GM23248 (cell line): Measurements from ENCODE around the gene MEAK7. TPM values are rescaled to one million over a fixed set of nuclear protein-coding genes. Genes with fewer than 3 reads are reported as not detected.

Experiments
- DNase-seq: peaks from one replicate; pipeline ENCODE4 v3.0.0-alpha.2; 2015
- H2AFZ ChIP-seq: fragments of 200-600 bp; sonication (generic); 2 replicates; pipeline ENCODE4 v1.6.1; 2016; ENCODE audit warnings: antibody characterized with exemption
- H3F3A ChIP-seq: fragments of 200-600 bp; sonication (generic); 2 replicates; pipeline ENCODE4 v1.6.1; 2016; ENCODE audit warnings: mild to moderate bottlenecking, antibody characterized with exemption, mixed run types; ENCODE audit not compliant: insufficient read depth
- H3K27ac ChIP-seq: fragments of 200-600 bp; sonication (generic); 2 replicates; pipeline ENCODE4 v1.5.1; 2016; ENCODE audit warnings: mild to moderate bottlenecking
- H3K27me3 ChIP-seq: fragments of 200-600 bp; sonication (generic); replicated peaks from 2 replicates; pipeline ENCODE4 v1.6.1; 2016; ENCODE audit warnings: mild to moderate bottlenecking; ENCODE audit not compliant: insufficient read depth
- H3K36me3 ChIP-seq: fragments of 200-600 bp; sonication (generic); 2 replicates; pipeline ENCODE4 v1.6.1; 2016; ENCODE audit warnings: low read depth, mild to moderate bottlenecking
- H3K4me1 ChIP-seq: fragments of 200-600 bp; sonication (generic); 2 replicates; pipeline ENCODE4 v1.6.1; 2016; ENCODE audit warnings: mild to moderate bottlenecking; ENCODE audit not compliant: insufficient read depth
- H3K4me2 ChIP-seq: fragments of 200-600 bp; sonication (generic); one replicate; pipeline ENCODE4 v1.6.1; 2016; ENCODE audit warnings: mild to moderate bottlenecking; ENCODE audit not compliant: unreplicated experiment
- H3K4me3 ChIP-seq: fragments of 200-600 bp; sonication (generic); 2 replicates; pipeline ENCODE4 v1.5.1; 2016; ENCODE audit warnings: mild to moderate bottlenecking
- H3K79me2 ChIP-seq: fragments of 200-600 bp; sonication (generic); 2 replicates; pipeline ENCODE4 v1.6.1; 2016; ENCODE audit warnings: mild to moderate bottlenecking; ENCODE audit not compliant: insufficient read depth
- H3K9ac ChIP-seq: fragments of 200-600 bp; sonication (generic); 2 replicates; pipeline ENCODE4 v1.6.1; 2016; ENCODE audit warnings: mild to moderate bottlenecking
- H3K9me2 ChIP-seq: fragments of 200-600 bp; sonication (generic); 2 replicates; pipeline ENCODE4 v1.6.1; 2016; ENCODE audit warnings: mixed run types, mild to moderate bottlenecking, moderate library complexity; ENCODE audit not compliant: insufficient read depth
- H3K9me3 ChIP-seq: fragments of 200-600 bp; sonication (generic); one replicate; pipeline ENCODE4 v1.6.1; 2017; ENCODE audit warnings: low read depth
- H4K20me1 ChIP-seq: fragments of 200-600 bp; sonication (generic); 2 replicates; pipeline ENCODE4 v1.6.0; 2016; ENCODE audit not compliant: insufficient read depth
- EZH2 ChIP-seq: fragments of 200-600 bp; sonication (generic); IDR thresholded peaks from 2 replicates; pipeline ENCODE4 v1.6.1; 2018; ENCODE audit warnings: antibody characterized with exemption, mild to moderate bottlenecking; ENCODE audit not compliant: insufficient read depth, poor library complexity, severe bottlenecking
- EZH2phosphoT487 ChIP-seq: fragments of 200-600 bp; sonication (generic); IDR thresholded peaks from 2 replicates; pipeline ENCODE4 v1.6.1; 2018; ENCODE audit warnings: antibody characterized with exemption, moderate library complexity, mild to moderate bottlenecking, low read depth; ENCODE audit not compliant: insufficient read depth
- WGBS, 2 experiments: methylation state at CpG; one replicate each; pipeline ENCODE4 v1.1.6; 2015 to 2017; ENCODE audit warnings: low lambda C conversion rate in 2 of 2, low coverage in 1 of 2; ENCODE audit errors: missing lambda C conversion rate in 2 of 2; 5-methylcytosine and 5-hydroxymethylcytosine counted together
- in situ Hi-C: fragments of 300-500 bp; cut with MboI; formaldehyde crosslinking; loops from 2 replicates; pipeline ENCODE4 v1.15.0; 2020
- polyA plus RNA-seq: library from polyadenylated mRNA; unstranded; fragments of >200 nt; fragmentation: Nextera tagmentation; extraction: Ambion mirVana; gene quantifications from 2 replicates; pipeline ENCODE4 v1.2.1, GENCODE V29; 2016
- total RNA-seq: library from RNA; depleted of rRNA; stranded (reverse); fragments of >200 nt; shearing (Covaris generic); gene quantifications from 2 replicates; pipeline ENCODE4 v1.2.3, GENCODE V29; 2014

The MEAK7 gene
- total and polyA plus RNA-seq, 2 experiments from 2014 or later: 45.6 to 62.0 TPM

GRCh38 chr16:84487358-84487757 is 17.1 kb downstream of the MEAK7 start:
- H3K9me2 ChIP-seq: no peaks in the 10 kb centered on the region
- no peak overlapping the region for H2AFZ ChIP-seq
- H3F3A ChIP-seq: 0 out of 2 replicates have a peak, but pooled peaks cover 4% of the 10 kb centered on the region
- H3K4me2 ChIP-seq: no peak overlapping the region
- no peaks in the 10 kb centered on the region for H4K20me1 ChIP-seq
- no peaks in the 10 kb centered on the region for H3K9me3 ChIP-seq
- 92 to 93% methylated on average over 8 of the region's 8 CpGs for WGBS, 2 experiments
- no peaks in the 10 kb centered on the region for H3K27me3 ChIP-seq
- TF ChIP-seq EZH2 (no peak), EZH2phosphoT487 (no peak)
- H3K79me2 ChIP-seq: peaks cover 22% of the 10 kb centered on the region
- no peak overlapping the region for H3K9ac ChIP-seq
- in situ Hi-C loops: loop anchor here (10.0 kb wide), 1 partner anchor 203 kb away; no protein-coding TSS in a partner anchor
- no peaks in the 10 kb centered on the region for H3K4me1 ChIP-seq
- no peak overlapping the region for H3K4me3 ChIP-seq
- DNase-seq: no peak
- H3K36me3 ChIP-seq: peaks cover 43% of the 10 kb centered on the region
- H3K27ac ChIP-seq: no peak overlapping the region

GRCh38 chr16:84486551-84487235 is 17.8 kb downstream of the MEAK7 start:
- Histone ChIP-seq H3K27ac (no peak overlapping the region), H3K4me2 (no peak overlapping the region), H3K4me1 (no peaks in the 10 kb centered on the region), H3K9me3 (no peaks in the 10 kb centered on the region), H3K4me3 (no peak overlapping the region), H3K79me2 (peaks cover 22% of the 10 kb centered on the region), H3F3A (0 out of 2 replicates have a peak, but pooled peaks cover 4% of the 10 kb centered on the region), H3K27me3 (no peaks in the 10 kb centered on the region), H3K9ac (no peak overlapping the region), H4K20me1 (no peaks in the 10 kb centered on the region), H3K36me3 (peaks cover 37% of the 10 kb centered on the region), H3K9me2 (no peaks in the 10 kb centered on the region), H2AFZ (no peak overlapping the region)
- TF ChIP-seq EZH2phosphoT487: no peak
- no peak for TF ChIP-seq EZH2
- no peak for DNase-seq
- in situ Hi-C loops: loop anchor here (10.0 kb wide), 1 partner anchor 202 kb away; no protein-coding TSS in a partner anchor
- 96 to 97% methylated on average over 17 of the region's 17 CpGs for WGBS, 2 experiments

- Histone ChIP-seq H3K36me3 (peaks cover 37% of the 10 kb centered on the region), H3K27me3 (no peaks in the 10 kb centered on the region), H3K4me1 (no peaks in the 10 kb centered on the region), H3K4me3 (no peak overlapping the region), H4K20me1 (no peaks in the 10 kb centered on the region), H3K79me2 (peaks cover 22% of the 10 kb centered on the region), H3K4me2 (no peak overlapping the region), H3F3A (0 out of 2 replicates have a peak, but pooled peaks cover 9% of the 10 kb centered on the region), H3K9ac (no peak overlapping the region), H3K9me2 (no peaks in the 10 kb centered on the region), H2AFZ (no peak overlapping the region), H3K9me3 (no peaks in the 10 kb centered on the region), H3K27ac (no peak overlapping the region)
- no peak for DNase-seq
- WGBS, 2 experiments: 88 to 89% methylated on average over 14 of the region's 14 CpGs
- no peak for TF ChIP-seq EZH2
- in situ Hi-C loops: loop anchor here (10.0 kb wide), 1 partner anchor 201 kb away; no protein-coding TSS in a partner anchor
Measured at GRCh38 chr16:84486126-84486525, 18.3 kb downstream of the MEAK7 start.

GRCh38 chr16:84485255-84486010 is 19.0 kb downstream of the MEAK7 start:
- no peak for DNase-seq
- Histone ChIP-seq H3K9me3 (no peaks in the 10 kb centered on the region), H3K4me3 (no peak overlapping the region), H3K36me3 (peaks cover 32% of the 10 kb centered on the region), H3F3A (peaks cover 14% of the 10 kb centered on the region; the same call in 1 of the 2 replicates), H3K9me2 (no peaks in the 10 kb centered on the region), H4K20me1 (no peaks in the 10 kb centered on the region), H3K27ac (no peak overlapping the region), H2AFZ (no peak overlapping the region), H3K9ac (no peak overlapping the region), H3K4me1 (no peaks in the 10 kb centered on the region), H3K79me2 (peaks cover 22% of the 10 kb centered on the region), H3K4me2 (no peak overlapping the region), H3K27me3 (no peaks in the 10 kb centered on the region)
- WGBS, 2 experiments: 91 to 92% methylated on average over 15 of the region's 16 CpGs
- TF ChIP-seq EZH2phosphoT487: no peak
- TF ChIP-seq EZH2: no peak
- in situ Hi-C loops: loop anchor here (10.0 kb wide), 1 partner anchor 201 kb away; no protein-coding TSS in a partner anchor
